ENCODE data around the gene SFN. TPM values are rescaled to one million over a fixed set of nuclear protein-coding genes. Genes with fewer than 3 reads are reported as not detected.

The SFN gene
- polyA plus RNA-seq (2013): 45.3 and 46.7 TPM in 2 replicates

- H3K9me3 ChIP-seq (ENCODE audit: insufficient read depth, low read depth, low read length): peaks cover 2% of the 10 kb centered on the region
Measured at GRCh38 chr1:26862781-26863684, at the start of gene SFN. SFN (plus strand) TSS chr1:26863149; CDS start chr1:26863213, 64 bp downstream.

GRCh38 chr1:26814377-26814776 lies 48.6 kb upstream of the SFN start:
- Histone ChIP-seq H3K4ac (ENCODE audit: low read depth, low read length) (no peak overlapping the region), H4K12ac (ENCODE audit: low read depth, low read length) (no peak overlapping the region), H3K79me2 (ENCODE audit: control insufficient read depth, insufficient read depth, low read length, poor library complexity) (no peaks in the 10 kb centered on the region), H3K23ac (ENCODE audit: low read length) (no peak overlapping the region), H3K9ac (ENCODE audit: low read length) (no peak overlapping the region), H3K4me1 (ENCODE audit: control insufficient read depth in 1 of 2, insufficient read depth in 2 of 2, low read length in 2 of 2) (no peaks in the 10 kb centered on the region), H3K4me2 (ENCODE audit: low read length) (no peak overlapping the region), H2BK120ac (ENCODE audit: insufficient read depth, low read length, poor library complexity) (no peak overlapping the region), H4K91ac (ENCODE audit: low read depth, low read length) (no peak overlapping the region), H2BK12ac (ENCODE audit: low read length) (no peak overlapping the region), H3K9me3 (ENCODE audit: insufficient read depth, low read depth, low read length) (no peaks in the 10 kb centered on the region), H2AK5ac (ENCODE audit: low read length) (no peak overlapping the region), H3K27ac (ENCODE audit: low read depth, low read length) (no peak overlapping the region), H2BK5ac (ENCODE audit: low read depth, low read length, poor library complexity) (no peak overlapping the region), H3K14ac (ENCODE audit: low read length) (no peak overlapping the region), H3K27me3 (ENCODE audit: insufficient read depth, low read length) (no peaks in the 10 kb centered on the region), H3K4me3 (ENCODE audit: low read depth, low read length) (no peak overlapping the region), H3K79me1 (ENCODE audit: low read length) (no peaks in the 10 kb centered on the region), H3K36me3 (ENCODE audit: control insufficient read depth in 1 of 2, insufficient read depth in 2 of 2, low read length in 2 of 2) (no peaks in the 10 kb centered on the region), H4K8ac (ENCODE audit: low read depth, low read length) (no peak overlapping the region), H3K18ac (ENCODE audit: low read length) (no peak overlapping the region), H2AFZ (ENCODE audit: insufficient read depth, low read length, poor library complexity) (no peak overlapping the region)
- no peak for DNase-seq
- WGBS (ENCODE audit: extremely low coverage, insufficient coverage, insufficient read length): no CpG with 5 or more reads among the region's 2 CpGs

More at GRCh38 chr1:26862781-26863684, at the start of gene SFN:
- H4K8ac ChIP-seq (ENCODE audit: low read depth, low read length): peak within 1 kb of the TSS; percentile 80
- peak within 1 kb of the TSS; percentile 72 for H3K4me2 ChIP-seq (ENCODE audit: low read length)
- H3K18ac ChIP-seq (ENCODE audit: low read length): peak within 1 kb of the TSS; percentile 36
- peaks cover 27% of the 10 kb centered on the region for H3K79me1 ChIP-seq (ENCODE audit: low read length)
- H3K4ac ChIP-seq (ENCODE audit: low read depth, low read length): peak within 1 kb of the TSS; percentile 30
- peak; percentile 81 to 89 for DNase-seq
- no peaks in the 10 kb centered on the region for H3K27me3 ChIP-seq (ENCODE audit: insufficient read depth, low read length)
- peaks cover 6% of the 10 kb centered on the region for H3K79me2 ChIP-seq (ENCODE audit: control insufficient read depth, insufficient read depth, low read length, poor library complexity)
- H3K14ac ChIP-seq (ENCODE audit: low read length): peak within 1 kb of the TSS; percentile 84
- H3K27ac ChIP-seq (ENCODE audit: low read depth, low read length): peak within 1 kb of the TSS; percentile 87
- WGBS (ENCODE audit: extremely low coverage, insufficient coverage, insufficient read length): no CpG with 5 or more reads among the region's 37 CpGs
- peak within 1 kb of the TSS; percentile 76 for H2AK5ac ChIP-seq (ENCODE audit: low read length)
- H2BK5ac ChIP-seq (ENCODE audit: low read depth, low read length, poor library complexity): peak within 1 kb of the TSS; percentile 49
- H3K4me1 ChIP-seq (ENCODE audit: control insufficient read depth in 1 of 2, insufficient read depth in 2 of 2, low read length in 2 of 2): peaks cover 31 to 36% of the 10 kb centered on the region in 2 experiments
- peak within 1 kb of the TSS; percentile 53 for H2BK12ac ChIP-seq (ENCODE audit: low read length)
- H3K23ac ChIP-seq (ENCODE audit: low read length): no peak within 1 kb of the TSS
- H2AFZ ChIP-seq (ENCODE audit: insufficient read depth, low read length, poor library complexity): peak within 1 kb of the TSS; percentile 4
- peak within 1 kb of the TSS; percentile 80 for H4K91ac ChIP-seq (ENCODE audit: low read depth, low read length)
- peak within 1 kb of the TSS; percentile 60 for H2BK120ac ChIP-seq (ENCODE audit: insufficient read depth, low read length, poor library complexity)
- H4K12ac ChIP-seq (ENCODE audit: low read depth, low read length): peak within 1 kb of the TSS; percentile 39
- peak within 1 kb of the TSS; percentile 63 for H3K4me3 ChIP-seq (ENCODE audit: low read depth, low read length)
- H3K9ac ChIP-seq (ENCODE audit: low read length): peak within 1 kb of the TSS; percentile 23
- no peaks in the 10 kb centered on the region for H3K36me3 ChIP-seq (ENCODE audit: control insufficient read depth in 1 of 2, insufficient read depth in 2 of 2, low read length in 2 of 2)

- Histone ChIP-seq H2AK5ac (ENCODE audit: low read length) (no peak overlapping the region), H2AFZ (ENCODE audit: insufficient read depth, low read length, poor library complexity) (no peak overlapping the region), H3K14ac (ENCODE audit: low read length) (no peak overlapping the region), H3K4me3 (ENCODE audit: low read depth, low read length) (no peak overlapping the region), H3K9ac (ENCODE audit: low read length) (no peak overlapping the region), H3K23ac (ENCODE audit: low read length) (no peak overlapping the region), H3K18ac (ENCODE audit: low read length) (no peak overlapping the region), H4K8ac (ENCODE audit: low read depth, low read length) (no peak overlapping the region), H3K27ac (ENCODE audit: low read depth, low read length) (no peak overlapping the region), H3K36me3 (ENCODE audit: control insufficient read depth in 1 of 2, insufficient read depth in 2 of 2, low read length in 2 of 2) (no peaks in the 10 kb centered on the region), H3K4ac (ENCODE audit: low read depth, low read length) (no peak overlapping the region), H2BK12ac (ENCODE audit: low read length) (no peak overlapping the region), H4K91ac (ENCODE audit: low read depth, low read length) (no peak overlapping the region), H3K9me3 (ENCODE audit: insufficient read depth, low read depth, low read length) (no peaks in the 10 kb centered on the region), H3K4me1 (ENCODE audit: control insufficient read depth in 1 of 2, insufficient read depth in 2 of 2, low read length in 2 of 2) (no peaks in the 10 kb centered on the region), H3K79me2 (ENCODE audit: control insufficient read depth, insufficient read depth, low read length, poor library complexity) (no peaks in the 10 kb centered on the region), H2BK5ac (ENCODE audit: low read depth, low read length, poor library complexity) (no peak overlapping the region), H3K27me3 (ENCODE audit: insufficient read depth, low read length) (no peaks in the 10 kb centered on the region), H3K79me1 (ENCODE audit: low read length) (no peaks in the 10 kb centered on the region), H3K4me2 (ENCODE audit: low read length) (no peak overlapping the region), H4K12ac (ENCODE audit: low read depth, low read length) (no peak overlapping the region), H2BK120ac (ENCODE audit: insufficient read depth, low read length, poor library complexity) (no peak overlapping the region)
- WGBS (ENCODE audit: extremely low coverage, insufficient coverage, insufficient read length): no CpG with 5 or more reads among the region's 3 CpGs
- no peak for DNase-seq
Measured at GRCh38 chr1:26814893-26815292, 48.1 kb upstream of the SFN start.

DNA sequence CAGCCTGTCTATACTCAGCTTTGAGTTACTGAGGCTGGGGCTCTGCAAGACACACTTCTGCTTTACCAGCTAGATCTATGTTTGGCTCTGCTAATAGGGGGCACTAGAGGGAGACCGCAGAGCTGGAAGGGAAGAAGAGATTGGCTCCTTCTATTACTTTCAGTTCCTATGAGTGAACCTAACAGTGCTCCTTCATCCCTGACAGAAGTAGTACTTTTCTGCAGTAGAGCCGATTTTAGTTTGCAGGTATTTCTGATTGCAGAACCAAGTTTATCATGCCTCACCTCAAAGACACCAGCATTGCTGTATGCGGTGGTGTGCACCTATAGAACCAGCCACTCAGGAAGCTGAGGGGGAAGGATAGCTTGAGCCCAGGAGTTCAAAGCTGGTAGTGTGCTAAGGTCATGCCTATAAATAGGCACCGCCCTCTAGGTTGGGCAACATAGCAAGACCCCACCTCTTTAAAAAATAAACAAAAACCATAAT lies 42.1 kb upstream of the SFN start:
- Histone ChIP-seq H3K9me3 (ENCODE audit: insufficient read depth, low read depth, low read length) (no peaks in the 10 kb centered on the region), H3K79me1 (ENCODE audit: low read length) (peaks cover 2% of the 10 kb centered on the region), H3K4me3 (ENCODE audit: low read depth, low read length) (no peak overlapping the region), H2AK5ac (ENCODE audit: low read length) (no peak overlapping the region), H4K91ac (ENCODE audit: low read depth, low read length) (no peak overlapping the region), H3K18ac (ENCODE audit: low read length) (no peak overlapping the region), H2BK5ac (ENCODE audit: low read depth, low read length, poor library complexity) (no peak overlapping the region), H3K36me3 (ENCODE audit: control insufficient read depth in 1 of 2, insufficient read depth in 2 of 2, low read length in 2 of 2) (no peaks in the 10 kb centered on the region), H2BK120ac (ENCODE audit: insufficient read depth, low read length, poor library complexity) (no peak overlapping the region), H3K9ac (ENCODE audit: low read length) (no peak overlapping the region), H3K4me2 (ENCODE audit: low read length) (no peak overlapping the region), H2AFZ (ENCODE audit: insufficient read depth, low read length, poor library complexity) (no peak overlapping the region), H3K23ac (ENCODE audit: low read length) (no peak overlapping the region), H4K12ac (ENCODE audit: low read depth, low read length) (no peak overlapping the region), H4K8ac (ENCODE audit: low read depth, low read length) (no peak overlapping the region), H3K4ac (ENCODE audit: low read depth, low read length) (no peak overlapping the region), H2BK12ac (ENCODE audit: low read length) (no peak overlapping the region), H3K14ac (ENCODE audit: low read length) (no peak overlapping the region), H3K27me3 (ENCODE audit: insufficient read depth, low read length) (no peaks in the 10 kb centered on the region), H3K4me1 (ENCODE audit: control insufficient read depth in 1 of 2, insufficient read depth in 2 of 2, low read length in 2 of 2) (peaks cover 8 to 9% of the 10 kb centered on the region in 2 experiments), H3K27ac (ENCODE audit: low read depth, low read length) (no peak overlapping the region), H3K79me2 (ENCODE audit: control insufficient read depth, insufficient read depth, low read length, poor library complexity) (no peaks in the 10 kb centered on the region)
- peak in 1 of 2 donors; percentile 14 for DNase-seq
- WGBS (ENCODE audit: extremely low coverage, insufficient coverage, insufficient read length): no CpG with 5 or more reads among the region's 4 CpGs

All from trophoblast cell (in vitro differentiated cells and primary cell).